ENCODE results near the gene ZNF385D. TPM values are rescaled to one million over a fixed set of nuclear protein-coding genes. Genes with fewer than 3 reads are reported as not detected.

Gene ZNF385D
- total and polyA plus RNA-seq, 5 donors from 2014 or later: 2.7 TPM; not detected in 4

DNA sequence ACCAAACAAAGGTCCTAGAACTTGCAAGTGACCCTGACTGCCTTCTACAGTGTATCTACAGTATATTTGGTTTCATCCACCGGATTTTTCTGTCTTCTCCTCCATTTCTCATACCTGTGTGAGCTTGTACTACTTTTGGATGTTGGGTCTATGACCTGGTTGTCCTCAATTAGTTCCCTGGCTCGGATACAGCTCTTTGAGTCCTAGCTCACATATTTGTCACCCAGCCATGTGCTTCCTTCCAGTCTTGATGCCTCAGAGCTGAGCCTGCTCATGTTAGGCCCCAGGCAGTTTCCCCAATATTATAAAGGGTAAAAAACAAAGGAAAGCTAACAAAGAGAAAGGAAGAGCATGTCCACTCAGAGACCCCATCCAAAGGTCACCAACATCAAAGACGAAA lies 28.2 kb downstream of the ZNF385D start:
- H3K4me3 Mint-ChIP-seq: no peak overlapping the region
- peaks cover 7 to 27% (median 14%) of the 10 kb centered on the region in 7 donors for H3K9me3 Mint-ChIP-seq
- no peak overlapping the region for H3K27ac Mint-ChIP-seq
- no peaks in the 10 kb centered on the region for H3K27me3 ChIP-seq (ENCODE audit: control insufficient read depth, insufficient read depth, low read length)
- no peaks in the 10 kb centered on the region for H3K36me3 ChIP-seq (ENCODE audit: control insufficient read depth, insufficient read depth, low read length)
- no peaks in the 10 kb centered on the region for H3K4me1 Mint-ChIP-seq
- H3K36me3 Mint-ChIP-seq: no peaks in the 10 kb centered on the region
- DNase-seq: no peak
- no peak for ATAC-seq (ENCODE audit: low read depth in 2 of 2)
- no peaks in the 10 kb centered on the region for H3K27me3 Mint-ChIP-seq
- H3K4me3 ChIP-seq (ENCODE audit: low read depth, low read length): no peak overlapping the region
- no peaks in the 10 kb centered on the region for H3K4me1 ChIP-seq (ENCODE audit: control insufficient read depth, insufficient read depth, low read length, poor library complexity, severe bottlenecking)
- H3K9me3 ChIP-seq (ENCODE audit: control insufficient read depth in 2 of 2, low read length in 2 of 2): peaks cover 4 to 19% of the 10 kb centered on the region in 2 experiments
- H3K27ac ChIP-seq (ENCODE audit: insufficient read depth, low read length, poor library complexity, severe bottlenecking): no peak overlapping the region

DNA sequence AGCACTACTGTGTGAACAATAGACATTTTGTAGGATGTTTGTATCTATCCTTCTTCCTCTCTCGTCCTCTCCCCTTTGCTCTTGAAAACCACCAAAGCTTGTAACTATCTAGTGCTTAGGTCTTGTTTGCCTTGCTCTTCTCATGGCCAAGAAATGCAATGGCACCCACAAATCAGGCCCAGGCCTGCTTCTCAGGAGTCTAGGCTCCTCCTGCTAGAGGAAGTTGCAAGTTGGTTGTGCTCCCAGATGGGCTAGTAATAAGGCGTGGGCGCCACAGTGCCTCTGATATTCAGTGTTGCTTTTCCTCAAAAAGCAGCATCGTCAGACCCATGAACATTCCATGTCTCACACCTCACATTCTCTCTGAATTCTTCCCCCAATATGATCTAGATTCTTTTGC lies 28.7 kb downstream of the ZNF385D start:
- H3K36me3 Mint-ChIP-seq: no peaks in the 10 kb centered on the region

DNA sequence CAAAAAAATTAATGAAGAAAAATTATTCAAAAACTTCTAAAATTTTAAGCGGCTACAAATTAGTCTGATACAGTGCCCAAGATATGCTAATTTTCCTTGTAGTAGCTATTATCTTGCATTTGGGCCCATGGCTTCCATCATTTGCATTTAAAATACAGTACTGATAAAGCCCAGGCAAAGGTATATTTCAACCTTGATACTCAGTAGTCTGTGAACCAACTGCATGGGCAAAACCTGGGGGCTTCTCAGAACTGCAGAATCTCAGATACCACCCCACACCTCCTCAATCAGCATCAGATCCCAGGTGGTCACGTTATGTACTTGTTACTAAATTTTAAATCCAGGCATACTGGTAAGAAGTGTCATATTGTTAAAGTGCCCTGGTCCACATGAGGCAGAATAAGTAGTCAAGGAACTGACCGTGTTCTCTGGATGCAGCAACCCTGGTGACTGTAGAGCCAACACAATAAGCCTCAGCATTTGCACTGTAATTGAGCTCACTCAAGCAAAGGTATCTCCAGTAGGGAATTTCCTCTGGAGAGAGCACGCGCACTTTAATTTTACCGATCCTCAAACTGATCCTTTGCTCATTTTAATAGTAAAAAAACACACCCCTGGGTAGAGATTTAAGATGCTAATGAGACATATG lies 31.9 kb downstream of the ZNF385D start:
- H3K4me1 Mint-ChIP-seq: no peaks in the 10 kb centered on the region
- no peak overlapping the region for H3K4me3 Mint-ChIP-seq
- no peaks in the 10 kb centered on the region for H3K36me3 Mint-ChIP-seq
- Histone ChIP-seq H3K36me3 (ENCODE audit: control insufficient read depth, insufficient read depth, low read length) (no peaks in the 10 kb centered on the region), H3K27ac (ENCODE audit: insufficient read depth, low read length, poor library complexity, severe bottlenecking) (no peak overlapping the region), H3K27me3 (ENCODE audit: control insufficient read depth, insufficient read depth, low read length) (no peaks in the 10 kb centered on the region), H3K4me1 (ENCODE audit: control insufficient read depth, insufficient read depth, low read length, poor library complexity, severe bottlenecking) (no peaks in the 10 kb centered on the region), H3K4me3 (ENCODE audit: low read depth, low read length) (no peak overlapping the region), H3K9me3 (ENCODE audit: control insufficient read depth in 2 of 2, low read length in 2 of 2) (peaks cover 2 to 23% of the 10 kb centered on the region in 2 experiments)
- ATAC-seq (ENCODE audit: low read depth in 2 of 2): no peak
- DNase-seq: no peak
- peaks cover 1 to 19% (median 8%) of the 10 kb centered on the region in 7 donors for H3K9me3 Mint-ChIP-seq
- H3K27me3 Mint-ChIP-seq: no peaks in the 10 kb centered on the region
- H3K27ac Mint-ChIP-seq: no peak overlapping the region

More for the DNA sequence above, 28.7 kb downstream of the ZNF385D start:
- Histone ChIP-seq H3K4me3 (ENCODE audit: low read depth, low read length) (no peak overlapping the region), H3K27me3 (ENCODE audit: control insufficient read depth, insufficient read depth, low read length) (no peaks in the 10 kb centered on the region), H3K27ac (ENCODE audit: insufficient read depth, low read length, poor library complexity, severe bottlenecking) (no peak overlapping the region), H3K9me3 (ENCODE audit: control insufficient read depth in 2 of 2, low read length in 2 of 2) (peaks cover 4 to 19% of the 10 kb centered on the region in 2 experiments), H3K36me3 (ENCODE audit: control insufficient read depth, insufficient read depth, low read length) (no peaks in the 10 kb centered on the region), H3K4me1 (ENCODE audit: control insufficient read depth, insufficient read depth, low read length, poor library complexity, severe bottlenecking) (no peaks in the 10 kb centered on the region)
- Mint-ChIP-seq H3K27ac (no peak overlapping the region), H3K4me1 (no peaks in the 10 kb centered on the region), H3K27me3 (no peaks in the 10 kb centered on the region), H3K9me3 (peaks cover 7 to 27% (median 15%) of the 10 kb centered on the region in 7 donors), H3K4me3 (no peak overlapping the region)
- DNase-seq (no peak), ATAC-seq (ENCODE audit: low read depth in 2 of 2) (no peak)

DNA sequence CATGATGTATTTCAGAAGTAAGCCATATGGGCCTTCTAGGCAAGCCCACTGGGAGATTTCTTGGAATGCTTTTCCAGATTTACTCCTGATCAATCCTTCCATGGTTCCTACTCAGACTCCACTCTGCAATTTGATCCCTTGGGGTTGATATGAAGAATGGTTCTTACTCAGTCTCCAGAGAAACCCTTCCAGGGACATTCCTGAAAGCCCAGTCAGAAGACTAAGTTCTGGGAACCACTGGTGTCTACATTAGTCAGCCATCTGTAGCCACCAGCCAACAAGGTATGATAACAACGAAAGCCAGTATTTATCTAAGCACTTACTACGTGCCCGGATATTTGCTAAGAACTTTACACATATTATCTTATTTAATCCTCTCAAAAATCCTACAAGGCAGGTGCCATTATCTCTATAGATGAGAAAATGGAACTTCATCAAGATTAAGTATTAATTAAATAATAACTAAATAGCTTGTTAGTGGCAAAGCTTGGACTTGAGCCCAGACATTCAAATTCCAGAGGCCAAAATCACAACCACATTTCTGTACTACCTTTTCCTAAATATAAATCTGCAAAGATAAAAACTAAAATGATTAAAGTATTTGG lies 32.7 kb downstream of the ZNF385D start:
- peaks cover 2 to 23% of the 10 kb centered on the region in 2 experiments for H3K9me3 ChIP-seq (ENCODE audit: control insufficient read depth in 2 of 2, low read length in 2 of 2)
- no peak overlapping the region for H3K27ac ChIP-seq (ENCODE audit: insufficient read depth, low read length, poor library complexity, severe bottlenecking)
- H3K4me3 ChIP-seq (ENCODE audit: low read depth, low read length): no peak overlapping the region
- no peak for DNase-seq
- H3K4me1 ChIP-seq (ENCODE audit: control insufficient read depth, insufficient read depth, low read length, poor library complexity, severe bottlenecking): no peaks in the 10 kb centered on the region
- H3K27me3 Mint-ChIP-seq: no peaks in the 10 kb centered on the region
- H3K27me3 ChIP-seq (ENCODE audit: control insufficient read depth, insufficient read depth, low read length): no peaks in the 10 kb centered on the region
- H3K9me3 Mint-ChIP-seq: peaks cover 1 to 18% (median 7%) of the 10 kb centered on the region in 7 donors
- no peaks in the 10 kb centered on the region for H3K36me3 Mint-ChIP-seq
- no peak overlapping the region for H3K27ac Mint-ChIP-seq
- no peaks in the 10 kb centered on the region for H3K4me1 Mint-ChIP-seq
- ATAC-seq (ENCODE audit: low read depth in 2 of 2): no peak
- H3K4me3 Mint-ChIP-seq: no peak overlapping the region
- H3K36me3 ChIP-seq (ENCODE audit: control insufficient read depth, insufficient read depth, low read length): no peaks in the 10 kb centered on the region

DNA sequence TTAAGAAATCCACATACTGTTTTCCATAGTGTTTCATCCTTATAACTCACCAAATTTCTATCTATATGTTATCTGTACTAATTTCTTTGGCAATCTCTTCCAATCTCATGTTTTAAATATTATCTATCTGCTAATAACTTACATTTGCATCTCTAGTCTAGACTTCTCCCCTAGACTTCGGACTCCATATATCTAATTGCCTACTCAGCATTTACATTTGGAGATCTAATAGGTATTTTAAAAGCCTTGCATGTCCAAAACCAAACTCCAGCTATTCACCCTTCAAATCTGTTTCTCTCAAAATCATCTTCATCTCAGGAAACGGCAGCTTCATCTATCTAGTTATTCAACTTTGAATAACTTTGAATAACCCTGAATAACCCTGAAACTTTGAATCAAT lies 35.3 kb downstream of the ZNF385D start:
- no peak for DNase-seq
- Histone ChIP-seq H3K4me1 (ENCODE audit: control insufficient read depth, insufficient read depth, low read length, poor library complexity, severe bottlenecking) (no peaks in the 10 kb centered on the region), H3K9me3 (ENCODE audit: control insufficient read depth in 2 of 2, low read length in 2 of 2) (peaks cover 0 to 11% of the 10 kb centered on the region in 2 experiments), H3K27ac (ENCODE audit: insufficient read depth, low read length, poor library complexity, severe bottlenecking) (no peak overlapping the region), H3K4me3 (ENCODE audit: low read depth, low read length) (no peak overlapping the region), H3K36me3 (ENCODE audit: control insufficient read depth, insufficient read depth, low read length) (no peaks in the 10 kb centered on the region), H3K27me3 (ENCODE audit: control insufficient read depth, insufficient read depth, low read length) (no peaks in the 10 kb centered on the region)
- no peak overlapping the region for H3K4me3 Mint-ChIP-seq
- no peak overlapping the region for H3K27ac Mint-ChIP-seq
- no peaks in the 10 kb centered on the region for H3K27me3 Mint-ChIP-seq
- peaks cover 3 to 11% (median 9%) of the 10 kb centered on the region in 7 donors for H3K9me3 Mint-ChIP-seq
- no peaks in the 10 kb centered on the region for H3K36me3 Mint-ChIP-seq
- H3K4me1 Mint-ChIP-seq: no peaks in the 10 kb centered on the region
- ATAC-seq (ENCODE audit: low read depth in 2 of 2): no peak

DNA sequence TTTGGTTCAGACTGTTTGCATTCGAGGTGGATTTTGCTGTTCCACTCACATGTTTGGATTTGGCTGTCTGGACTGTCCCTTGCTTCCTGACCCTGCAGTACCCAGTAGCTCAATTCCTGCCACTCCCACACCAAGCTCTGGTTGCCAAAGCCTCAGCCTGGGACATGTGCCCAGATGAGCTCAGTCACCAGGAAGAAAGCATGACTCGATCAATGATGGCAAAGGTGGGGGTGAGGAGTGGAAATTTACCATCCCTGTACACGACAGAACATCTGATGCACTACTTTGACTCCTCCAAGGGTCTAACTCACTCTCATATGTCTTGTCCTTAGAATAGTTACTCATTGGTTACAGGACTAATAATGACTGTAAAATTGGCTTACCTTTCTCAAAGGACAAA lies 45.2 kb downstream of the ZNF385D start:
- Mint-ChIP-seq H3K36me3 (no peaks in the 10 kb centered on the region), H3K4me1 (no peaks in the 10 kb centered on the region), H3K9me3 (peaks cover 3 to 22% (median 6%) of the 10 kb centered on the region in 7 donors), H3K27ac (no peak overlapping the region), H3K4me3 (no peak overlapping the region), H3K27me3 (no peaks in the 10 kb centered on the region)
- no peaks in the 10 kb centered on the region for H3K27me3 ChIP-seq (ENCODE audit: control insufficient read depth, insufficient read depth, low read length)
- ATAC-seq (ENCODE audit: low read depth in 2 of 2): no peak
- H3K27ac ChIP-seq (ENCODE audit: insufficient read depth, low read length, poor library complexity, severe bottlenecking): no peak overlapping the region
- no peak overlapping the region for H3K4me3 ChIP-seq (ENCODE audit: low read depth, low read length)
- H3K4me1 ChIP-seq (ENCODE audit: control insufficient read depth, insufficient read depth, low read length, poor library complexity, severe bottlenecking): no peaks in the 10 kb centered on the region
- no peak for DNase-seq
- no peaks in the 10 kb centered on the region for H3K36me3 ChIP-seq (ENCODE audit: control insufficient read depth, insufficient read depth, low read length)
- H3K9me3 ChIP-seq (ENCODE audit: control insufficient read depth in 2 of 2, low read length in 2 of 2): no peaks in the 10 kb centered on the region

DNA sequence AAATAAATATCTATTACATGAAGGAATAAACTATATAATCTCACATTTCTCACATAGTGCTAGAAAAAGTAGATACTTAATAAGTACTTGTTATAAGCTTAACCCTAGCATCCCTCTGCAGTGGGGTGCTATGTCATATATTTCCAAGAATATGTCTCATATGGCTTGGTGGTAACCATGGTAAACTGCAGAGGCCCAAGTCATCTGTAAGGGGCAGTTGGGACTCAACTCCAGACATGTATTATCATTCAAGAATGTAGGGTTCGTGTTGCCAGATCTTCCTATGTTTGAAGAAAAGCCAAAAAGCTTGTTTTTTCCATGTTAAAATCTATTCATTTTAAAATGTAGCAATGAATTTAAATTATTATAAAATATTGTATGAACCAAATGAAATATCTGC lies 46.2 kb downstream of the ZNF385D start:
- peaks cover under 1 to 19% (median 6%) of the 10 kb centered on the region in 7 donors for H3K9me3 Mint-ChIP-seq
- H3K27me3 ChIP-seq (ENCODE audit: control insufficient read depth, insufficient read depth, low read length): no peaks in the 10 kb centered on the region
- H3K27ac ChIP-seq (ENCODE audit: insufficient read depth, low read length, poor library complexity, severe bottlenecking): no peak overlapping the region
- H3K27ac Mint-ChIP-seq: no peak overlapping the region
- no peak overlapping the region for H3K4me3 Mint-ChIP-seq
- H3K36me3 Mint-ChIP-seq: no peaks in the 10 kb centered on the region
- no peaks in the 10 kb centered on the region for H3K9me3 ChIP-seq (ENCODE audit: control insufficient read depth in 2 of 2, low read length in 2 of 2)
- DNase-seq: no peak
- H3K27me3 Mint-ChIP-seq: no peaks in the 10 kb centered on the region
- H3K4me1 ChIP-seq (ENCODE audit: control insufficient read depth, insufficient read depth, low read length, poor library complexity, severe bottlenecking): no peaks in the 10 kb centered on the region
- H3K4me3 ChIP-seq (ENCODE audit: low read depth, low read length): no peak overlapping the region
- ATAC-seq (ENCODE audit: low read depth in 2 of 2): no peak
- no peaks in the 10 kb centered on the region for H3K36me3 ChIP-seq (ENCODE audit: control insufficient read depth, insufficient read depth, low read length)
- no peaks in the 10 kb centered on the region for H3K4me1 Mint-ChIP-seq

DNA sequence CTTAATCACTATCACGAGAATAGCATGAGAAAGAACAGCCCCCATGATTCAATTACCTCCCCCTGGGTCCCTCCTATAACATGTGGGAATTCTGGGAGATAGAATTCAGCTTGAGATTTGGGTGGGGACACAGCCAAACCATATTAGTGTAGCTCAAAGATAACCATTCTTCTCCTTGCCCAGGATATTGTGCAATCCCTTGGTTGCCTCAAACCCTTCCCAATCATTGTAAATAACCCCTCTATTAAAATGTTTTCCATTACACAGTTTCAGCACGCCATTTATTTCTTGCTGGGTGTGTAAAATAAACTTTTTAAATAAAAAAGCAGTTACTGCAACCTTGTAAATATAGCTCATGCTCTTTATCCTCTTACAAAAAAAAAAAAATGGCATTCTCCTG lies 47.7 kb downstream of the ZNF385D start:
- Mint-ChIP-seq H3K27me3 (no peaks in the 10 kb centered on the region), H3K36me3 (no peaks in the 10 kb centered on the region), H3K4me3 (no peak overlapping the region), H3K9me3 (peaks cover 3 to 18% (median 8%) of the 10 kb centered on the region in 7 donors), H3K27ac (no peak overlapping the region), H3K4me1 (no peaks in the 10 kb centered on the region)
- no peaks in the 10 kb centered on the region for H3K9me3 ChIP-seq (ENCODE audit: control insufficient read depth in 2 of 2, low read length in 2 of 2)
- no peak overlapping the region for H3K4me3 ChIP-seq (ENCODE audit: low read depth, low read length)
- H3K36me3 ChIP-seq (ENCODE audit: control insufficient read depth, insufficient read depth, low read length): no peaks in the 10 kb centered on the region
- H3K27me3 ChIP-seq (ENCODE audit: control insufficient read depth, insufficient read depth, low read length): no peaks in the 10 kb centered on the region
- no peak overlapping the region for H3K27ac ChIP-seq (ENCODE audit: insufficient read depth, low read length, poor library complexity, severe bottlenecking)
- ATAC-seq (ENCODE audit: low read depth in 2 of 2) (no peak), DNase-seq (no peak)
- H3K4me1 ChIP-seq (ENCODE audit: control insufficient read depth, insufficient read depth, low read length, poor library complexity, severe bottlenecking): no peaks in the 10 kb centered on the region

All from CD4-positive, CD25-positive, alpha-beta regulatory T cell (primary cell).